ENCODE data around the gene PTF1A.
"Not testable (repeated sequence)": the region's sequence is repeated elsewhere in the genome, so short reads cannot be mapped to it uniquely, and the experiment has no call there.

Gene PTF1A

DNA sequence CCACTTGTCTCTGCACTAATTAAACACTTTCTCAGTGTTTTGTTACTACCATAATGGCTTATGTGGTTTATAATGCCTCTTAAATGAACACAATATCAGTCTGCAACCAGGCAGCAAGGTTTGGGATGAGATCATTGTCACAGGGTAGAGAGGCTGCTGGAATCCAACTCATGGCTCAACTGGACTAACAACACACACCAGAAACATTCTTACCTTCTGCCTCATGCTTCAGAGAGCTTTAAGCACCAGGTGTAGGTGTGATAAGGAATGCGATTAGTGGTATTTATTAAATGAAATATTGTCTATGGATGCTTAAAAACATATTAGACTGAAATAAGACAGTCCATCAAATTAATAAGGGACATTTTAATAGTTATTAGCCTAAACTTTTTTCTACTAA is 25.4 kb downstream of the PTF1A start:
- Histone ChIP-seq H3K79me2 (ENCODE audit: insufficient read depth, low read length) (no peaks in the 10 kb centered on the region), H3K27me3 (ENCODE audit: low read length) (no peaks in the 10 kb centered on the region), H3K4me2 (ENCODE audit: low read depth, low read length, poor library complexity, severe bottlenecking) (no peak overlapping the region), H3F3A (ENCODE audit: insufficient read depth) (no peaks in the 10 kb centered on the region), H3K9ac (ENCODE audit: low read length) (no peak overlapping the region), H3K9me3 (ENCODE audit: insufficient read depth, low read length) (no peaks in the 10 kb centered on the region), H3K27ac (ENCODE audit: low read depth, low read length) (no peak overlapping the region), H4K20me1 (ENCODE audit: low read depth, low read length) (no peaks in the 10 kb centered on the region), H2AFZ (ENCODE audit: low read depth, low read length, severe bottlenecking) (no peak overlapping the region), H3K4me3 (ENCODE audit: insufficient read depth, low read length, poor library complexity, severe bottlenecking) (no peak overlapping the region), H3K9me2 (replicated peaks; ENCODE audit: insufficient read depth, low read length) (no peaks in the 10 kb centered on the region), H3K36me3 (ENCODE audit: low read length) (no peaks in the 10 kb centered on the region)
- TF ChIP-seq EZH2phosphoT487 (conservative IDR thresholded peaks at IDR 0.05; ENCODE audit: low read length): no peak
- TF ChIP-seq, protein P1, sequence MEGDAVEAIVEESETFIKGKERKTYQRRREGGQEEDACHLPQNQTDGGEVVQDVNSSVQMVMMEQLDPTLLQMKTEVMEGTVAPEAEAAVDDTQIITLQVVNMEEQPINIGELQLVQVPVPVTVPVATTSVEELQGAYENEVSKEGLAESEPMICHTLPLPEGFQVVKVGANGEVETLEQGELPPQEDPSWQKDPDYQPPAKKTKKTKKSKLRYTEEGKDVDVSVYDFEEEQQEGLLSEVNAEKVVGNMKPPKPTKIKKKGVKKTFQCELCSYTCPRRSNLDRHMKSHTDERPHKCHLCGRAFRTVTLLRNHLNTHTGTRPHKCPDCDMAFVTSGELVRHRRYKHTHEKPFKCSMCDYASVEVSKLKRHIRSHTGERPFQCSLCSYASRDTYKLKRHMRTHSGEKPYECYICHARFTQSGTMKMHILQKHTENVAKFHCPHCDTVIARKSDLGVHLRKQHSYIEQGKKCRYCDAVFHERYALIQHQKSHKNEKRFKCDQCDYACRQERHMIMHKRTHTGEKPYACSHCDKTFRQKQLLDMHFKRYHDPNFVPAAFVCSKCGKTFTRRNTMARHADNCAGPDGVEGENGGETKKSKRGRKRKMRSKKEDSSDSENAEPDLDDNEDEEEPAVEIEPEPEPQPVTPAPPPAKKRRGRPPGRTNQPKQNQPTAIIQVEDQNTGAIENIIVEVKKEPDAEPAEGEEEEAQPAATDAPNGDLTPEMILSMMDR (IDR thresholded peaks at IDR 0.05; ENCODE audit: insufficient read depth, low read length, poor library complexity, severe bottlenecking): no peak

DNA sequence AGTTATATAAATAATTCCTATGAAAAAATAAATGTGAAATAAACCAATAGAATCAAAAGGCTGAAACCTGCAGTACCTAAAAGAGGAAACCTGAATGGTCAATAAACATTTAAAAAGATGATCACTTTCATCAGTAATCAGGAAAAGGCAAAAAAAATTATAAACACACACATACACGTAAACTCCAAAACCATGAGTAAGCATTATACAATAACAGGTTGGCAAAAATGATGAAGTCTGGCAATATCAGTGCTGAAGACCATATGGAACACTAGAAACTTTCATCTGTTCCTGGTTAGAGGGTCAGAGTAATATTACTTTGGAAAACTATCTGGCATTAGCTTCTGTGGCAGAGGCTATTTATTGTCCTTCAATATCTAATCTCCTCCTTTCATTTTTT is 38.5 kb downstream of the PTF1A start:
- TF ChIP-seq EZH2phosphoT487 (conservative IDR thresholded peaks at IDR 0.05; ENCODE audit: low read length): no peak
- Histone ChIP-seq H3K4me3 (ENCODE audit: insufficient read depth, low read length, poor library complexity, severe bottlenecking) (no peak overlapping the region), H3K9me3 (ENCODE audit: insufficient read depth, low read length) (no peaks in the 10 kb centered on the region), H2AFZ (ENCODE audit: low read depth, low read length, severe bottlenecking) (no peak overlapping the region), H3K9me2 (replicated peaks; ENCODE audit: insufficient read depth, low read length) (no peaks in the 10 kb centered on the region), H3K4me2 (ENCODE audit: low read depth, low read length, poor library complexity, severe bottlenecking) (no peak overlapping the region), H3K79me2 (ENCODE audit: insufficient read depth, low read length) (no peaks in the 10 kb centered on the region), H4K20me1 (ENCODE audit: low read depth, low read length) (no peaks in the 10 kb centered on the region), H3K9ac (ENCODE audit: low read length) (no peak overlapping the region), H3K36me3 (ENCODE audit: low read length) (no peaks in the 10 kb centered on the region), H3K27me3 (ENCODE audit: low read length) (no peaks in the 10 kb centered on the region), H3K27ac (ENCODE audit: low read depth, low read length) (no peak overlapping the region), H3F3A (ENCODE audit: insufficient read depth) (no peaks in the 10 kb centered on the region)

DNA sequence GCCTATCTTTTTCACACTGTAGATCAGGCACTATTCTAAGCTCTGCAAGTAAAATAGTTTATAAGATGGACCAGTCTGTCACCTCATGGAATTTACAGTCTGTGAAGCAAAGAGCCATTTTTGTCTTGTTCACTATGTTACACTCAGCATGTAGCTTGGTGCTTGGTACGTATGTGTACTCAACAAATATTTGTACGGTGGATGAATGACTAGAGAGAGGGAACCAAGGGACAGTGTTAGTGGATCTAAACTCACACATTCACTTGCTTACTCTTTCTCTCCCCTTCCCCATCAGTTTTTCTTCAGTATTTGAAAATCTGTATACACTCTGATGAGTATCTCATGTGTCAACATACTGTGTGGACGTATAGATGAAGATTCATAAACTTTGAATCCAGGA is 45.9 kb downstream of the PTF1A start:
- H4K20me1 ChIP-seq (ENCODE audit: low read depth, low read length): no peaks in the 10 kb centered on the region
- H3K9me2 ChIP-seq (replicated peaks; ENCODE audit: insufficient read depth, low read length): no peaks in the 10 kb centered on the region
- no peaks in the 10 kb centered on the region for H3K9me3 ChIP-seq (ENCODE audit: insufficient read depth, low read length)
- no peaks in the 10 kb centered on the region for H3K27me3 ChIP-seq (ENCODE audit: low read length)
- H3K27ac ChIP-seq (ENCODE audit: low read depth, low read length): no peak overlapping the region
- TF ChIP-seq, protein P1 (IDR thresholded peaks at IDR 0.05; ENCODE audit: insufficient read depth, low read length, poor library complexity, severe bottlenecking): no peak
- no peak for TF ChIP-seq EZH2phosphoT487 (conservative IDR thresholded peaks at IDR 0.05; ENCODE audit: low read length)
- no peaks in the 10 kb centered on the region for H3K79me2 ChIP-seq (ENCODE audit: insufficient read depth, low read length)
- no peaks in the 10 kb centered on the region for H3K36me3 ChIP-seq (ENCODE audit: low read length)
- no peak overlapping the region for H3K4me3 ChIP-seq (ENCODE audit: insufficient read depth, low read length, poor library complexity, severe bottlenecking)
- no peak overlapping the region for H3K4me2 ChIP-seq (ENCODE audit: low read depth, low read length, poor library complexity, severe bottlenecking)
- H2AFZ ChIP-seq (ENCODE audit: low read depth, low read length, severe bottlenecking): no peak overlapping the region
- no peaks in the 10 kb centered on the region for H3F3A ChIP-seq (ENCODE audit: insufficient read depth)
- H3K9ac ChIP-seq (ENCODE audit: low read length): no peak overlapping the region

DNA sequence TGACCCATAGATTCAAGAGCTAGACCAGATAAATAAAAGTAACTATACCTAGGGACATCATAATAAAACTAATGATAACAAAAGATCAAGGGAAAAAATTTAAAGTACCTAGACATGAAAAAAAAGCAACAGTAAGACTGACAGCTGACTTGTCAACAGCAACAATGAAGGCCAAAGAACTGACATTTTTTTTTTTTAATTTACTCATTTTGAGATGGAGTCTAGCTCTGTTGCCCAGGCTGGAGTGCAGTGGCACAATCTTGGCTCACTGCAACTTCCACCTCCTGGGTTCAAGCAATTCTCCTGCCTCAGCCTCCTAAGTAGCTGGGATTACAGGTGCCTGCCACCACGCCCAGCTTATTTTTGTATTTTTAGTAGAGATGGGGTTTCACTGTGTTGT is 49.7 kb downstream of the PTF1A start:
- H3K27me3 ChIP-seq (ENCODE audit: low read length); H3K9me3 ChIP-seq (ENCODE audit: insufficient read depth, low read length); H3K4me2 ChIP-seq (ENCODE audit: low read depth, low read length, poor library complexity, severe bottlenecking): not testable (repeated sequence)

More for the DNA sequence above, 49.7 kb downstream of the PTF1A start:
- H4K20me1 ChIP-seq (ENCODE audit: low read depth, low read length); H3K4me3 ChIP-seq (ENCODE audit: insufficient read depth, low read length, poor library complexity, severe bottlenecking); H3K27ac ChIP-seq (ENCODE audit: low read depth, low read length); H3K9me2 ChIP-seq (replicated peaks; ENCODE audit: insufficient read depth, low read length); H3K36me3 ChIP-seq (ENCODE audit: low read length); H2AFZ ChIP-seq (ENCODE audit: low read depth, low read length, severe bottlenecking); H3K79me2 ChIP-seq (ENCODE audit: insufficient read depth, low read length); H3K9ac ChIP-seq (ENCODE audit: low read length); H3F3A ChIP-seq (ENCODE audit: insufficient read depth): not testable (repeated sequence)

Data from SU-DHL-6 (cell line).